OCI-LY3 (cell line): ENCODE results near the gene MESP2.

ENCODE experiments used
- H2AFZ ChIP-seq: fragments of 200-600, 300-600 bp; shearing (Covaris generic); 2 replicates; pipeline ENCODE4 v1.6.0; 2014; ENCODE audit warnings: antibody characterized with exemption, low read depth, low read length
- H3K27ac ChIP-seq: fragments of 200-600, 300-600 bp; sonication (generic); 2 replicates; pipeline ENCODE4 v1.5.1; 2014; ENCODE audit warnings: mild to moderate bottlenecking, low read length, moderate library complexity, mixed read lengths
- H3K27me3 ChIP-seq: fragments of 200-600, 300-600 bp; sonication (generic); 2 replicates; pipeline ENCODE4 v1.6.1; 2014; ENCODE audit warnings: low read depth, low read length, mixed read lengths
- H3K36me3 ChIP-seq: fragments of 200-600, 300-600 bp; sonication (generic); replicated peaks from 2 replicates; pipeline ENCODE3; 2014; ENCODE audit warnings: low read depth, low read length, mixed read lengths
- H3K4me1 ChIP-seq: fragments of 300-600, 200-600 bp; sonication (generic); 2 replicates; pipeline ENCODE4 v1.6.1; 2014; ENCODE audit warnings: low read length, mixed read lengths
- H3K4me2 ChIP-seq: fragments of 200-600, 300-600 bp; sonication (generic); 2 replicates; pipeline ENCODE4 v1.6.1; 2014; ENCODE audit warnings: low read length, mixed read lengths
- H3K4me3 ChIP-seq: fragments of 300-600, 200-600 bp; sonication (generic); 2 replicates; pipeline ENCODE4 v1.5.1; 2014; ENCODE audit warnings: antibody characterized with exemption, mild to moderate bottlenecking, low read length, moderate library complexity
- H3K79me2 ChIP-seq: fragments of 300-600, 200-600 bp; shearing (Covaris generic); 2 replicates; pipeline ENCODE4 v1.6.1; 2014; ENCODE audit warnings: mild to moderate bottlenecking, low read length, mixed read lengths
- H3K9ac ChIP-seq: fragments of 300-600, 200-600 bp; shearing (Covaris generic); 2 replicates; pipeline ENCODE4 v1.6.0; 2014; ENCODE audit warnings: mild to moderate bottlenecking, low read length, moderate library complexity
- H3K9me3 ChIP-seq: fragments of 200-600, 300-600 bp; shearing (Covaris generic); 2 replicates; pipeline ENCODE4 v1.6.1; 2014; ENCODE audit warnings: low read length, mixed read lengths; ENCODE audit not compliant: insufficient read depth
- H4K20me1 ChIP-seq: fragments of 200-600, 300-600 bp; sonication (generic); 2 replicates; pipeline ENCODE4 v1.6.1; 2016; ENCODE audit warnings: low read length, mixed read lengths; ENCODE audit not compliant: insufficient read depth
- CTCF ChIP-seq: fragments of 200-600, 300-600 bp; sonication (generic); IDR thresholded peaks from 2 replicates; pipeline ENCODE4 v1.5.1; 2014; ENCODE audit warnings: antibody characterized with exemption, low read length, low read depth
- EZH2phosphoT487 ChIP-seq: fragments of 200-600 bp; shearing (Covaris generic); IDR thresholded peaks from 2 replicates; pipeline ENCODE4 v1.6.1; 2018; ENCODE audit warnings: antibody characterized with exemption, mixed run types, low read depth

Gene MESP2

DNA sequence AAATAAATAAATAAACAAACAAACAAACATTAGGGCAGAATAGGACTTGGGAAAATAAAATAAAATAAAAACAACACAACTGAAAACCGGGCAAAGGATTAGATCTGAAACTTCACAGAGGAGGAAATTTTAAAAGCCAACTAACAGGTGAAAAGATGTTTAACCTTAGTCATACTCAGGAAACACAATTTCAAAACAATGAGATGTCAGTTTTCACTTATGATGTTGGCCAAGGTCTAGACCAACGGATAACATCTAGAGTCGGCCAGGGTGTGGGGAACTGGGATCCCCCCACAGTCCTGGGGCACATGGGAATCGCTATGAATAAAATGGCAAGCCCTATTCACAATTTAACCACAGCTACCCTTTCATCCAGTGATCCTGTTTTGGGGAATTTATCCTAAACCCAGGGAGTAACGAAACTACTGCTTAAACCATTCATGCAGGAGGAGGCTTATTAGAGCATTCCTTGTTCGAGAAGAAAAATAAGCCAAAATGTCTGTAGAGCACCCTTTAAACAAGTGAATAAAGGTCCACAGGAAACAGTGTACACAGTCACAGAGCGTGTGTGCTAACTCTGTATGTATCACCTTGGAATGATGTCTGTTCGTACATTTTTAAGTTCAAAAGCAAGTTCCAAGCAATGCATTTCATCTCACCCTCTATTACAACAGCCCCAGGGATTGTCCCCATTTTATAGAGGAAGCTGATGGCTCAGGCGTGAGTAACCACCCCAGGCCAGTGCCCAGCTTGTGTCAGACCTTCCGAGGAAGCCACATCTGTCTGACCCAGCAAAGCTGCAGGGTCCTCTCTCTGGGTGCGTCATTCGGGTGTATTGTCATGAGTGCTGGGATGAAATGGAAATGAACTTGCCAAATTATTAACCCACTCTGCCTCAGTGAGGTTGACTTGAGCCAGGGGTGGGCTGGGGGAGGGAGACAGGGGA is 44.8 kb downstream of the MESP2 start:
- H3K4me3 ChIP-seq, result peak overlapping the region; percentile 8; the same call in 1 of the 2 replicates
- no peaks in the 10 kb centered on the region for H3K27me3 ChIP-seq
- H3K9me3 ChIP-seq, result peaks cover 2% of the 10 kb centered on the region; the same call in 1 of the 2 replicates
- no peak overlapping the region; the same call in 1 of the 2 replicates for H3K9ac ChIP-seq
- H2AFZ ChIP-seq, result no peak overlapping the region
- H3K4me1 ChIP-seq, result peaks cover 53% of the 10 kb centered on the region
- no peak for TF ChIP-seq EZH2phosphoT487
- H3K79me2 ChIP-seq, result no peaks in the 10 kb centered on the region
- H3K36me3 ChIP-seq, result no peaks in the 10 kb centered on the region
- H3K4me2 ChIP-seq, result peak overlapping the region; percentile 84
- H4K20me1 ChIP-seq, result no peaks in the 10 kb centered on the region
- H3K27ac ChIP-seq, result 0 out of 2 replicates have a peak overlapping the region, but pooled peaks have one; percentile 9

DNA sequence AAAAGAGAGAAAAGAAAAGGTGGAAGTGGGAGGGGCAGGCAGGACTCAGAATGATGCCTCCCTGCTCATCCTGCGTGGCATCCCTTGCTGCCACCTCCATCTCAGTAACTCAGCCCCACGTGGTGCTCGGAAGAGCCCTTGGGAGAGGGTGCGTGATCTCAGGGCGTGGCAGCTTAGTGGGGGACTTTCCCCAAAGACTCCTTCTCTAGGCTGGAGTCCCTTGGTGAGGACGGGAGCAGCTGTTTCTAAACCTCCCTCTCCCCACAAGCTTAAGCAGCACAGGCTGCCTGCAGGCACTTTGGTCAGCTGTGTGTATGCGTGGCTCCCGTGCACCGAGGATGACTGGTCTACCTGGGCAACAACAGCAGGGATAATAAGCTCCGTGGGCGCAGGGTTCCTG is 45.9 kb downstream of the MESP2 start:
- no peaks in the 10 kb centered on the region for H4K20me1 ChIP-seq
- H3K9ac ChIP-seq, result peak overlapping the region; percentile 55
- H3K4me3 ChIP-seq, result peak overlapping the region; percentile 68
- no peaks in the 10 kb centered on the region for H3K36me3 ChIP-seq
- H3K4me2 ChIP-seq, result peak overlapping the region; percentile 84
- H3K79me2 ChIP-seq, result no peaks in the 10 kb centered on the region
- H2AFZ ChIP-seq, result peak overlapping the region; percentile 3; the same call in 1 of the 2 replicates
- TF ChIP-seq CTCF, result no peak
- TF ChIP-seq EZH2phosphoT487, result no peak
- H3K4me1 ChIP-seq, result peaks cover 55% of the 10 kb centered on the region
- no peaks in the 10 kb centered on the region for H3K27me3 ChIP-seq
- peak overlapping the region; percentile 36 for H3K27ac ChIP-seq
- no peaks in the 10 kb centered on the region for H3K9me3 ChIP-seq

GRCh38 chr15:89822611-89822950 is 46.4 kb downstream of the MESP2 start:
- Histone ChIP-seq H3K9me3 (no peaks in the 10 kb centered on the region), H2AFZ (no peak overlapping the region), H3K79me2 (no peaks in the 10 kb centered on the region), H3K4me1 (peaks cover 55% of the 10 kb centered on the region), H3K4me2 (peak overlapping the region; percentile 84), H4K20me1 (no peaks in the 10 kb centered on the region), H3K27me3 (no peaks in the 10 kb centered on the region), H3K9ac (peak overlapping the region; percentile 55), H3K36me3 (no peaks in the 10 kb centered on the region), H3K27ac (peak overlapping the region; percentile 36), H3K4me3 (peak overlapping the region; percentile 68)
- TF ChIP-seq CTCF (no peak), EZH2phosphoT487 (no peak)

DNA sequence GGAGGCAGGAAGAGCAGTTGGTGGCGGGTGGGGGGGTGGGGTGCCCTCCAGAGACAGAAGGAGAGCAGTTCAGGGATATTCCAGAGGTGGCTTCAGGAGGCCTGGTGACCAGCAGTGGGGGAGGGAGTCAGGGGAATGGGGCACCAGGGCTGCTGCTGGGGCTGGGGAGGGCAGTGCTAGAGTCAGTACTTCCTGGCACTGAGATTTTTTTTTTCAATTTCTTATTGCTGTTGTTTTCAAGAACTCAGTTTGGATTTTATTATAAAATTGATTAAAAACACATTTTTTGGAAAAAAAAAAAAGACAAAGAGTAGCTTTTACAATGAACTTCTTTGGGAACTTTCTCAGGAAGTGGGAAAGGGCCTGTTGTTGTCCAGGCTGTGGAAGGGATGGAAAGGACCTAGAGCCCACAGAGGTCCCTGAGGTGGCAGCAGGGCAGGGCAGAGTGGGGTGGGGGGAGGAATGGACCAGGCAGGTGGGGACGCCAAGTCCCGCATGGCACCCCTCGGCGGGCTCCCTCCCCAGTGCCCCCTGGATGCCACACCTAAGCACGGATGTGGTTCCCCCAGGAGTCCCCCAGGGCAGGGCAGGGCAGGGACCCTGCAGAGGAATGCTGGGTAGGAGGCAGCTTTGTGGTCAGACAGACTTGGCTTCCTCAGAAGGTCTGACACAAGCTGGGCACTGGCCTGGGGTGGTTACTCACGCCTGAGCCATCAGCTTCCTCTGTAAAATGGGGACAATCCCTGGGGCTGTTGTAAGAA is 47.0 kb downstream of the MESP2 start:
- Histone ChIP-seq H3K4me3 (peak overlapping the region; percentile 68), H2AFZ (no peak overlapping the region)
- no peak for TF ChIP-seq CTCF
- no peak for TF ChIP-seq EZH2phosphoT487

More for the DNA sequence above, 47.0 kb downstream of the MESP2 start:
- Histone ChIP-seq H3K36me3 (no peaks in the 10 kb centered on the region), H3K9ac (peak overlapping the region; percentile 44; the same call in 1 of the 2 replicates), H3K9me3 (no peaks in the 10 kb centered on the region), H4K20me1 (no peaks in the 10 kb centered on the region), H3K4me1 (peaks cover 55% of the 10 kb centered on the region), H3K27ac (0 out of 2 replicates have a peak overlapping the region, but pooled peaks have one; percentile 0), H3K27me3 (no peaks in the 10 kb centered on the region), H3K79me2 (no peaks in the 10 kb centered on the region), H3K4me2 (peak overlapping the region; percentile 84)
